Measurements from ENCODE around the gene LONP2. TPM values are rescaled to one million over a fixed set of nuclear protein-coding genes. Genes with fewer than 3 reads are reported as not detected.

LONP2 gene
- total RNA-seq, 1 experiment from 2014 or later = 46.8 TPM

- TF ChIP-seq CTCF (IDR thresholded peaks at IDR 0.05 in 2 of 3, conservative IDR thresholded peaks at IDR 0.05 in 1 of 3; ENCODE audit: borderline replicate concordance in 1 of 3, insufficient read depth in 1 of 3, low read depth in 2 of 3, low read length in 2 of 3) = no peak
- no peak for TF ChIP-seq CBX3 (IDR thresholded peaks at IDR 0.05; ENCODE audit: low read depth)
- TF ChIP-seq ZBTB33 (IDR thresholded peaks at IDR 0.05; ENCODE audit: extremely low read depth, insufficient replicate concordance, low read length) = no peak
- no peak for TF ChIP-seq MAX (IDR thresholded peaks at IDR 0.05)
These were observed 86.7 kb downstream of the LONP2 start (continued) for GRCh38 chr16:48330841-48331192.

- Histone ChIP-seq H4K20me1 (ENCODE audit: insufficient read depth) (no peaks in the 10 kb centered on the region), H3K9ac (ENCODE audit: low read length) (no peak overlapping the region), H3K9me2 (ENCODE audit: insufficient read depth) (no peaks in the 10 kb centered on the region), H3K36me3 (ENCODE audit: control insufficient read depth in 1 of 2, insufficient read depth in 2 of 2, low read length in 2 of 2) (peaks cover 0 to 7% of the 10 kb centered on the region in 2 experiments; a peak in 1 of 4 replicates), H3K4me2 (ENCODE audit: low read length) (no peak overlapping the region), H3K27me3 (ENCODE audit: insufficient read depth, low read length) (no peaks in the 10 kb centered on the region), H3K9me3 (ENCODE audit: control insufficient read depth in 1 of 2, insufficient read depth in 1 of 2, low read depth in 1 of 2, low read length in 2 of 2) (no peaks in the 10 kb centered on the region), H3K27ac (ENCODE audit: low read depth, low read length) (no peak overlapping the region), H3K4me3 (replicated peaks in 1 of 2; ENCODE audit: low read depth in 1 of 2, low read length in 2 of 2) (no peak overlapping the region), H3K4me1 (ENCODE audit: control insufficient read depth in 1 of 2, insufficient read depth in 2 of 2, low read length in 2 of 2) (no peaks in the 10 kb centered on the region), H3K79me2 (ENCODE audit: insufficient read depth, low read length) (no peaks in the 10 kb centered on the region), H2AFZ (ENCODE audit: low read depth, low read length, poor library complexity, severe bottlenecking) (no peak overlapping the region)
- no TSS peak for BruUV-seq (replicated peaks)
- no peak for DNase-seq (ENCODE audit: low read depth, low spot score)
- CTCF ChIA-PET = no interaction called here
- RAD21 ChIA-PET (ENCODE audit: low non-redundant PET in 1 of 2, low total read pairs in 2 of 2, uncharacterized antibody in 2 of 2, unreplicated experiment in 2 of 2) = no interaction called here
- intact Hi-C loops (cut with micrococcal nuclease) = no loop called here
- POLR2A ChIA-PET = no interaction called here
- ATAC-seq = no peak
- TF ChIP-seq ATF3 (IDR thresholded peaks at IDR 0.05) = no peak
- TF ChIP-seq RAD21 (IDR thresholded peaks at IDR 0.05; ENCODE audit: low read depth) = no peak
These were observed 88.9 kb downstream of the LONP2 start for GRCh38 chr16:48332978-48333377.

All from HCT116 (cell line).